D721Med (cell line): ENCODE results near the gene C19orf12.

ENCODE experiments used
- DNase-seq: peaks from one replicate; pipeline ENCODE4 v3.0.0; 2011; ENCODE audit warnings: low spot score; ENCODE audit not compliant: insufficient read length
- FAIRE-seq: peaks from 2 replicates; lab custom pipeline; 2011; peaks lifted over from hg19 to GRCh38; lab: Jason Lieb, UNC
- TF ChIP-seq, protein P1 (sequence below): IDR thresholded peaks from 2 replicates; pipeline ENCODE4 v1.5.1; 2012; ENCODE audit warnings: mild to moderate bottlenecking, control low read depth; ENCODE audit not compliant: insufficient read depth; ENCODE audit errors: missing control alignments

C19orf12 gene

DNA sequence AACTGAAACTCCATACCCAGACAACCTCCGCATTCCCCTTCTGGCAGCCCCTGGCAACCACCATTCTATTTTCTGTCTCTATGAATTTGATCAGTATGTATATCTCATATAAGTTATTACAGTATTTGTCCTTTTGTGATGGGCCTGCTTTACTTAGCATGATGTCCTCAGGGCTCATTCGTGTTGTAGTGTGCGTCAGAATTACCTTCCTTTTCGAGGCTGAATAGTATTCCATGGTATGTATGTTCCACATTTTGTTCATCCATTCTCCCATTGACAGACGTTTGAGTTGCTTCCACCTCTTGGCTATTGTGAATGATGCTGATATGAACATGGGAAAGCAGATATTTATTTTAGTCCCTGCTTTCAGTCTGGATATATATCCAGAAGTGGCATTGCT lies 44.8 kb downstream of the C19orf12 start:
- FAIRE-seq, result no peak
- DNase-seq, result no peak
- TF ChIP-seq, protein P1, sequence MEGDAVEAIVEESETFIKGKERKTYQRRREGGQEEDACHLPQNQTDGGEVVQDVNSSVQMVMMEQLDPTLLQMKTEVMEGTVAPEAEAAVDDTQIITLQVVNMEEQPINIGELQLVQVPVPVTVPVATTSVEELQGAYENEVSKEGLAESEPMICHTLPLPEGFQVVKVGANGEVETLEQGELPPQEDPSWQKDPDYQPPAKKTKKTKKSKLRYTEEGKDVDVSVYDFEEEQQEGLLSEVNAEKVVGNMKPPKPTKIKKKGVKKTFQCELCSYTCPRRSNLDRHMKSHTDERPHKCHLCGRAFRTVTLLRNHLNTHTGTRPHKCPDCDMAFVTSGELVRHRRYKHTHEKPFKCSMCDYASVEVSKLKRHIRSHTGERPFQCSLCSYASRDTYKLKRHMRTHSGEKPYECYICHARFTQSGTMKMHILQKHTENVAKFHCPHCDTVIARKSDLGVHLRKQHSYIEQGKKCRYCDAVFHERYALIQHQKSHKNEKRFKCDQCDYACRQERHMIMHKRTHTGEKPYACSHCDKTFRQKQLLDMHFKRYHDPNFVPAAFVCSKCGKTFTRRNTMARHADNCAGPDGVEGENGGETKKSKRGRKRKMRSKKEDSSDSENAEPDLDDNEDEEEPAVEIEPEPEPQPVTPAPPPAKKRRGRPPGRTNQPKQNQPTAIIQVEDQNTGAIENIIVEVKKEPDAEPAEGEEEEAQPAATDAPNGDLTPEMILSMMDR, result no peak

DNA sequence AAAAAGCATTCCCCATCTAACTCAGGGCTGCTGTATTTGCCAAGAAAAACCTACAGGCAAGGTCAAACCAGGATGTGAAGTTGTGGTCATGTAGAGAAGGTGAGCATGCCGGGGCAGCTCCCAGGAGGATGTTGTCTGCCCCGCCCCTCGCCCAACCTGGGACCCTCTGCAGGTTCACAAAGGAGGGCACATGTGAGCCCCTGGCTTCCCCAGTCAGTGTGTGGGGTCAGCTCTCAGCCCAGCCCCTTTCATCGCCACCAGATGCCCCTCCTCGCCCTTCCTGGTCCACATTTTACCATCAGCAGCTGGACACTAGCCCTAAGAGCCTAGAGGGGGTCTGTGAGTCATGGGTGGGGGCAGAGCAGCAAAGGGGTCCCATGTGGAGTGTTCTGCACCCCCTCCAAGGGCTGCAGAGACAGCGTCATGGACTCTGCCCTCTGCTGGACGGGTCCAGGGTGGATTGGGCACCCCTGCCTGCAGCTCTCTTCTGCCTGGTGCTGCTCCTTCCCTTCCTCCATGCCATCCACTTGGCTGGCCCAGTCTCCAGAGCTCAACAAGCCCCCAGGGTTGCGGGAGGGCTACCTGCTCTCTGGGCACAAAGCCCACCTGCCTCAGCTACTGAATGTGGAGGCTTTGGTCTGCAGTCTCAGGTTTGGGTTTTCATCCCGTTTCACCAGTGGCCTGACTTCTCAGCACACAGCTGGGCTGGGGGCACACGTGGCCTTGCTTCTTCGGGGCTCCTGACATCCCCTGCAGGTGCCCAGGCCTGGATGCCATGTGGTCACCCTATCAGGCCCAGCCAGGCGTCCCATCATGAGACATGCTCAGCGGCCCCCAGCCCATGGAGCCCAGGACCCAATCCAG lies 46.1 kb downstream of the C19orf12 start:
- FAIRE-seq, result no peak
- no peak for DNase-seq
- TF ChIP-seq, protein P1, result no peak

DNA sequence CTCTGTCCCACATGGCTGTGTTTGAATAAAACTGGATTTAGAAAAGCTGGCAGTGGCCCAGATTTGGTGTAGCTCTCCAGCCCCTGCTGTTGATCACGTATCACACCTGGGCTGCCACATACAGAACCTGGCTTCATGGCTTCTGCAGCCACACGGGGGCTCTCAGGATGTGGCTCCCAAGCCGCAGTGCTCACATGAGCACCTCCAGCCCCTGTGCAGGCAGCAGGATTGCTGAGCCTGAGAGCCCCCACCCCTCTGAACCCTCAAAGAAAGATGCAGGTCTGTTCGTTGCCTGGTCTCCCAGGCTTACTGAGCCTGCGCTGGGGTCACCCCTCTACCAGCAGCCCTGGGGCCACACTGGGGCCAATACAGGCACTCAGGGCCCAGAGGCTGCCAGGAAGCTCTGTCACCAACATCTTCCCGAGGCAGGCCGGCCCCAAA lies 47.1 kb downstream of the C19orf12 start:
- TF ChIP-seq, protein P1, result no peak
- FAIRE-seq (no peak), DNase-seq (no peak)

DNA sequence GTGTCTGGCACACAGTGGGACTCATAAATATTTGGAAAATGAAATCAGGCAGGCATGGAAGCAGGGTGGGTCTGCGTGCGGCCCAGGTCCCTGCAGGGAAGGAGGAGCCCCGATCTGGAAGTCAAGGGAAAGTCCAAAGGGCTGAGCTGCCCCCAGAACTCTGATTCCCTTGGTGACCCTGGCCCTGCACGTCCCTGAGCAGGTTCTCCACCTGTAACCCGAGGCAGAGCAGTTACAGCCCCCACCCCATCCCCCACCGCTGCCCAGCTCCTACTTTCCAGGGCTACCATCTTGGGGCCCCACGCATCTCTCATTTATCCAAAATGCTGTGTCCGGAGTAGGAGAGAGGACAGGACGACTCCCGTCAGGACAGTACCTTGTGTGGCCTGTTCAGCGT lies 47.7 kb downstream of the C19orf12 start:
- FAIRE-seq (no peak), DNase-seq (no peak)
- TF ChIP-seq, protein P1, result no peak

DNA sequence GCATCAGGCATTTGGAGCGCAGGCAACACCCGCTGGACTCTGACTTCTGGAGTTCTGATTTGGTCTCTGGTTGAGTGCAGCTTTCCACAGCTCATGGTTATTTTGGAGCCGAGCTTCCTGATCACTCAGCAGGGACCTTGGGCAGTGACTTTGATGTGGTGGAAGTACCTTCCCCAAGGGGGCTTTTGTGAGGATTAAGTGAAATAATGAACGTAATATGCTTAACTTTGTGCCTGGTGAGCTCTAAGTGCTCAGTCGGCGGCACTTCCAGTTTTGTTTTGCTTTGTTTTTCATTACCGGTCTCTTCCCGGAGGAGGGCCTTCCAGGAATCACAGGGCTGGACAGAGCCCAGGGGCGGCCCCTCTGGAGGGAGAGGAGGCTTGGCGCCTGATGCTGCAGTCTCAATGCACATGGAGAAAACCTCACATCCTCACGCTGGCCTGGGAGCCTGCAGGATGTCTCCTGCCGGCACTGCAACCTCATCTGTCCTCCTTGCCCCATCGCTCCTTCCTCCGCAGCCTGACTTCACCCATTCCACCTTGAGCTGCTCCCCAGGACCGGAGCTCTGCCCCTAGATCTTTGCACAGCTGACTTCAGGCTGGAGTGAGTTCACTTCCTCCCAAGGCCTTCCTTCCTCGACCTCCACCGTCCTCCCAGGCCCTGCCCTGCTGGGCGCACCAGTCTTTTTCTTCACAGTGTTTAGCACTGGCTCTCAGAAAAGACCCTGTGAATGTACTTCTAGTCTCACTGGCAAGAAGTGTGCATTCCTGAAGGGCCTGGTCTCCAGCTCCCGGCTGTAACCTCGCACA lies 48.3 kb downstream of the C19orf12 start:
- no peak for FAIRE-seq

DNA sequence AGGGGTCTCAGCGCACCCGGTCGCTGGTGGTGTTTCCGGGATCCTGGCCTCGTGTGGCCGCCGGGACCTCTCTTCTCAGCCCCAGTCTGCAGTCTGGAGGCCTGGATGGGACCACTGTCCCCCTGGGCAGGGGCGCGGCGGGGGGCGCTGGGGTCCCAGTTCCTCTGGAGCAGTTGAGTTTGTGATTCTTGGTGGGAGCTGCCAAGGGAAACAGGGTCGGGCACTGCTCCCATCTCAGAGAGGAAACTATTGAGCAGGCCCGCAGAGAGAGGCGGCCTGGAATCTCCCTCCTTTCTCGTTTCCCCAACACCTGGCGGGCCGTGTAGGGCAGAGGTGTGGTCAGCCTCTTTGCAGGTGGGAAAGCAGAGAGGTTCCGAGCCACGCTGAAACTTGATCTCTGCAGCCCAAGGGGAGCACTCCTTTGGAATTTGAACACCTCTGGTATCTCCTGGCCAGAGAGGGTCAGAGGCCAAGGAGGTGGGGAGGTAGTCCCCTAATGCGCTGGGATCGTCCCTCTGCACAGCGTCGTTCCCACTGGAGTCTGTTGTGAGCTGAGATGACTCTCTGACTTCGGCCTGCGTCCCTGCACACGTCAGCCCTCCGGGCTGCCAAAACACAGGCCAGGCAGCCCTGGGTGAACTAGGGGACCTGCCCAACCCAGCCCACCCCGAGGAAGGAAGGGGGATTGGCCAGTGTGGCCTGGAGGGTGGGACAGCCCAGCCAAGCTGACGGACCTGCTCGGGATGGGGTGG lies 49.1 kb downstream of the C19orf12 start:
- TF ChIP-seq, protein P1, result no peak
- FAIRE-seq (no peak), DNase-seq (no peak)

More for the DNA sequence above, 48.3 kb downstream of the C19orf12 start:
- DNase-seq, result no peak
- TF ChIP-seq, protein P1, result no peak
